PC-3 (cell line): Measurements from ENCODE around the gene ASB2. TPM values are rescaled to one million over a fixed set of nuclear protein-coding genes. Genes with fewer than 3 reads are reported as not detected.

Source experiments
- ATAC-seq: fragments of 200-7000 bp; cut with Tn5 transposase; 2 replicates; pipeline ENCODE4 v1.9.1; 2020; ENCODE audit warnings: mild to moderate bottlenecking, moderate library complexity
- BruUV-seq: library from RNA; stranded (reverse); fragments of 400-500 nt; replicated peaks from 2 replicates; lab custom pipeline; 2021; lab: Mats Ljungman, UMichigan
- CTCF ChIA-PET: fragments of 300-600 bp; sonication (Branson Sonifier 250); formaldehyde crosslinking; loops from one replicate; lab custom pipeline; 2022; ENCODE audit warnings: antibody characterized with exemption; lab: Charles Lee
- POLR2A ChIA-PET: fragments of 300-600 bp; sonication (Branson Sonifier 250); formaldehyde crosslinking; loops from one replicate; lab custom pipeline; 2022; ENCODE audit warnings: antibody characterized with exemption; ENCODE audit not compliant: unreplicated experiment; lab: Charles Lee
- DNase-seq: peaks from one replicate; pipeline ENCODE4 v3.0.0-alpha.2; 2015
- H2AFZ ChIP-seq: fragments of 300-600 bp; sonication (generic); 2 replicates; pipeline ENCODE4 v1.6.0; 2016; ENCODE audit warnings: antibody characterized with exemption, low read length
- H3F3A ChIP-seq: fragments of 300-600 bp; sonication (generic); one replicate; pipeline ENCODE4 v1.6.0; 2017; ENCODE audit warnings: antibody characterized with exemption, low read length, control low read depth, mild to moderate bottlenecking; ENCODE audit not compliant: unreplicated experiment
- H3K27ac ChIP-seq: fragments of 300-600 bp; sonication (generic); 2 replicates; pipeline ENCODE4 v1.5.1; 2016; ENCODE audit warnings: mild to moderate bottlenecking, low read length
- H3K27me3 ChIP-seq: fragments of 300-600 bp; sonication (generic); 2 replicates; pipeline ENCODE4 v1.6.1; 2016; ENCODE audit warnings: low read length, mixed read lengths
- H3K36me3 ChIP-seq: fragments of 300-600 bp; sonication (generic); 2 replicates; pipeline ENCODE4 v1.6.1; 2016; ENCODE audit warnings: low read depth, mixed run types, low read length, mixed read lengths
- H3K4me1 ChIP-seq: fragments of 300-600 bp; sonication (generic); 2 replicates; pipeline ENCODE4 v1.5.1; 2016; ENCODE audit warnings: low read length; ENCODE audit not compliant: insufficient read depth
- H3K4me2 ChIP-seq: fragments of 300-600 bp; sonication (generic); 2 replicates; pipeline ENCODE4 v1.6.0; 2016; ENCODE audit warnings: low read length
- H3K4me3 ChIP-seq: fragments of 300-600 bp; sonication (generic); 2 replicates; pipeline ENCODE4 v1.5.1; 2016; ENCODE audit warnings: mild to moderate bottlenecking, low read length, mixed read lengths
- H3K79me2 ChIP-seq: fragments of 300-600 bp; sonication (generic); 2 replicates; pipeline ENCODE4 v1.6.1; 2017; ENCODE audit warnings: low read length, mixed read lengths
- H3K9ac ChIP-seq: fragments of 300-600 bp; sonication (generic); 2 replicates; pipeline ENCODE4 v1.6.0; 2016; ENCODE audit warnings: mild to moderate bottlenecking, low read length
- H3K9me2 ChIP-seq: fragments of 300-600 bp; sonication (generic); replicated peaks from 2 replicates; pipeline ENCODE4 v1.6.1; 2016; ENCODE audit warnings: mixed run types, low read length, mixed read lengths
- H3K9me3 ChIP-seq: fragments of 300-600 bp; sonication (generic); 2 replicates; pipeline ENCODE4 v1.6.1; 2016; ENCODE audit warnings: low read length, mixed read lengths
- H4K20me1 ChIP-seq: fragments of 300-600 bp; sonication (generic); 2 replicates; pipeline ENCODE4 v1.6.1; 2016; ENCODE audit warnings: low read length, mixed read lengths
- CTCF ChIP-seq: fragments of 300-600 bp; sonication (generic); conservative IDR thresholded peaks from 2 replicates; pipeline ENCODE4 v1.5.1; 2017; ENCODE audit warnings: antibody characterized with exemption, low read depth, mild to moderate bottlenecking, low read length
- EZH2 ChIP-seq: fragments of 300-600 bp; sonication (generic); IDR thresholded peaks from one replicate; pipeline ENCODE4 v1.6.1; 2017; ENCODE audit warnings: antibody characterized with exemption, mild to moderate bottlenecking, low read length; ENCODE audit not compliant: unreplicated experiment
- EZH2phosphoT487 ChIP-seq: fragments of 300-600 bp; sonication (generic); IDR thresholded peaks from 2 replicates; pipeline ENCODE4 v1.6.1; 2018; ENCODE audit warnings: mild to moderate bottlenecking, antibody characterized with exemption, low read length, borderline replicate concordance
- intact Hi-C: fragments of 100-400 bp; cut with micrococcal nuclease; formaldehyde crosslinking; loops from 2 replicates; pipeline ENCODE4 v1.9.0; 2023
- total RNA-seq: library from RNA; depleted of rRNA; stranded (reverse); fragments of >200 nt; gene quantifications from 2 replicates; pipeline ENCODE4 v1.2.3, GENCODE V29; 2014

ASB2 gene
- total RNA-seq, 1 experiment from 2014 or later, result 0.22 TPM

- Histone ChIP-seq H3K4me3 (peak overlapping the region; percentile 42; the same call in 1 of the 2 replicates), H3K27me3 (no peaks in the 10 kb centered on the region), H3K9me2 (no peaks in the 10 kb centered on the region), H3F3A (no peaks in the 10 kb centered on the region), H3K36me3 (no peaks in the 10 kb centered on the region), H3K4me2 (peak overlapping the region; percentile 67), H3K4me1 (peaks cover 26% of the 10 kb centered on the region), H3K9me3 (no peaks in the 10 kb centered on the region), H3K9ac (no peak overlapping the region), H3K27ac (no peak overlapping the region), H4K20me1 (no peaks in the 10 kb centered on the region), H3K79me2 (no peaks in the 10 kb centered on the region), H2AFZ (peak overlapping the region; percentile 62; the same call in 1 of the 2 replicates)
- ChIA-PET POLR2A (no interaction called here), CTCF (interaction anchor here (0.6 to 1.7 kb wide), 5 partner anchors 31 to 197 kb away, joined by 3 to 15 read pairs (median 5); partner anchors contain the start of gene OTUB2)
- TF ChIP-seq EZH2, result no peak
- TF ChIP-seq CTCF, result peak; percentile 78
- no peak for TF ChIP-seq EZH2phosphoT487
- DNase-seq (peak; percentile 67), ATAC-seq (peak; percentile 84)
- intact Hi-C loops, result loop anchor here (1.0 kb wide), 1 partner anchor 62 kb away; no protein-coding TSS in a partner anchor
- BruUV-seq, result no TSS peak
Observed at GRCh38 chr14:93939304-93940229, 36.8 kb downstream of the ASB2 start.

- H3K27me3 ChIP-seq, result no peaks in the 10 kb centered on the region
- H3K79me2 ChIP-seq, result no peaks in the 10 kb centered on the region
- H3K27ac ChIP-seq, result no peak overlapping the region
- H3K9me3 ChIP-seq, result no peaks in the 10 kb centered on the region
- no TSS peak for BruUV-seq
- H3F3A ChIP-seq, result no peaks in the 10 kb centered on the region
- intact Hi-C loops, result loop anchor here (1.0 kb wide), 1 partner anchor 62 kb away; no protein-coding TSS in a partner anchor
- H3K4me1 ChIP-seq, result peaks cover 26% of the 10 kb centered on the region
- peak overlapping the region; percentile 67; the same call in 1 of the 2 replicates for H3K4me2 ChIP-seq
- no peak overlapping the region for H3K4me3 ChIP-seq
- ATAC-seq (no peak), DNase-seq (no peak)
- CTCF ChIA-PET, result interaction anchor here (1.7 kb wide), 1 partner anchor 32 kb away, joined by 15 read pairs; no protein-coding TSS in a partner anchor
- H3K9me2 ChIP-seq, result no peaks in the 10 kb centered on the region
- POLR2A ChIA-PET, result no interaction called here
- no peaks in the 10 kb centered on the region for H4K20me1 ChIP-seq
- no peak overlapping the region for H3K9ac ChIP-seq
- H3K36me3 ChIP-seq, result no peaks in the 10 kb centered on the region
- H2AFZ ChIP-seq, result no peak overlapping the region
- TF ChIP-seq EZH2 (no peak), CTCF (no peak), EZH2phosphoT487 (no peak)
Observed at GRCh38 chr14:93938751-93939303, 37.5 kb downstream of the ASB2 start.
